ENCODE measurements around the gene MYO15A. TPM values are rescaled to one million over a fixed set of nuclear protein-coding genes. Genes with fewer than 3 reads are reported as not detected.

The MYO15A gene
- polyA plus RNA-seq, 1 donor (not counting 4 experiments of a cell fraction or from before 2014, with no cell fraction given): 0.20 TPM

- FAIRE-seq (no peak), DNase-seq (ENCODE audit: low read depth, low spot score) (no peak)
- H4K20me1 ChIP-seq (ENCODE audit: control insufficient read depth, extremely low read depth, insufficient read depth, low read length): no peaks in the 10 kb centered on the region
- no peaks in the 10 kb centered on the region for H3K36me3 ChIP-seq (ENCODE audit: control insufficient read depth in 2 of 2, extremely low read depth in 1 of 2, insufficient read depth in 2 of 2, low read length in 2 of 2)
- H3K9me1 ChIP-seq (ENCODE audit: control insufficient read depth, extremely low read depth, insufficient read depth, low read length): no peaks in the 10 kb centered on the region
- no peaks in the 10 kb centered on the region for H3K4me1 ChIP-seq (ENCODE audit: control insufficient read depth, extremely low read depth, insufficient read depth, low read length)
- H3K4me3 ChIP-seq (ENCODE audit: control insufficient read depth in 2 of 3, extremely low read depth in 1 of 3, insufficient read depth in 2 of 3, low read depth in 1 of 3, low read length in 3 of 3): no peak overlapping the region
- no peak overlapping the region for H3K4me2 ChIP-seq (ENCODE audit: control insufficient read depth, extremely low read depth, insufficient read depth, low read depth, low read length)
- no peak for TF ChIP-seq EZH2 (IDR thresholded peaks at IDR 0.05; ENCODE audit: low read length)
- no peak for TF ChIP-seq CTCF (optimal IDR thresholded peaks at IDR 0.05 in 1 of 3, IDR thresholded peaks at IDR 0.05 in 1 of 3, conservative IDR thresholded peaks at IDR 0.05 in 1 of 3; ENCODE audit: extremely low read depth in 1 of 3, insufficient read depth in 2 of 3, low read length in 3 of 3)
- H3K27ac ChIP-seq (ENCODE audit: control insufficient read depth, insufficient read depth, low read length): no peak overlapping the region
- dilution Hi-C loops (cut with MboI; ENCODE audit: extremely low pct_ligation_motif_present, low sequenced_read_pairs): no loop called here
- no peaks in the 10 kb centered on the region for H3K79me2 ChIP-seq (ENCODE audit: control insufficient read depth, insufficient read depth, low read length)
- H3K9me3 ChIP-seq (ENCODE audit: control insufficient read depth, low read depth, low read length): no peaks in the 10 kb centered on the region
- H3K27me3 ChIP-seq (ENCODE audit: control insufficient read depth, extremely low read depth, insufficient read depth, low read length): peaks cover 4% of the 10 kb centered on the region
- no peak overlapping the region for H3K9ac ChIP-seq (ENCODE audit: control insufficient read depth, extremely low read depth, insufficient read depth, low read length)
- no peak overlapping the region for H2AFZ ChIP-seq (ENCODE audit: control insufficient read depth, low read length)
Observed at GRCh38 chr17:18146259-18146658, 37.7 kb downstream of the MYO15A start.

GRCh38 chr17:18146980-18147379 is 38.4 kb downstream of the MYO15A start:
- Histone ChIP-seq H3K9me1 (ENCODE audit: control insufficient read depth, extremely low read depth, insufficient read depth, low read length) (no peaks in the 10 kb centered on the region), H3K36me3 (ENCODE audit: control insufficient read depth in 2 of 2, extremely low read depth in 1 of 2, insufficient read depth in 2 of 2, low read length in 2 of 2) (no peaks in the 10 kb centered on the region), H3K27me3 (ENCODE audit: control insufficient read depth, extremely low read depth, insufficient read depth, low read length) (peaks cover 4% of the 10 kb centered on the region), H2AFZ (ENCODE audit: control insufficient read depth, low read length) (no peak overlapping the region), H4K20me1 (ENCODE audit: control insufficient read depth, extremely low read depth, insufficient read depth, low read length) (no peaks in the 10 kb centered on the region), H3K4me3 (ENCODE audit: control insufficient read depth in 2 of 3, extremely low read depth in 1 of 3, insufficient read depth in 2 of 3, low read depth in 1 of 3, low read length in 3 of 3) (no peak overlapping the region), H3K4me1 (ENCODE audit: control insufficient read depth, extremely low read depth, insufficient read depth, low read length) (no peaks in the 10 kb centered on the region), H3K79me2 (ENCODE audit: control insufficient read depth, insufficient read depth, low read length) (no peaks in the 10 kb centered on the region), H3K27ac (ENCODE audit: control insufficient read depth, insufficient read depth, low read length) (no peak overlapping the region), H3K9me3 (ENCODE audit: control insufficient read depth, low read depth, low read length) (no peaks in the 10 kb centered on the region), H3K9ac (ENCODE audit: control insufficient read depth, extremely low read depth, insufficient read depth, low read length) (no peak overlapping the region), H3K4me2 (ENCODE audit: control insufficient read depth, extremely low read depth, insufficient read depth, low read depth, low read length) (no peak overlapping the region)
- dilution Hi-C loops (cut with MboI; ENCODE audit: extremely low pct_ligation_motif_present, low sequenced_read_pairs): no loop called here
- no peak for TF ChIP-seq CTCF (optimal IDR thresholded peaks at IDR 0.05 in 1 of 3, IDR thresholded peaks at IDR 0.05 in 1 of 3, conservative IDR thresholded peaks at IDR 0.05 in 1 of 3; ENCODE audit: extremely low read depth in 1 of 3, insufficient read depth in 2 of 3, low read length in 3 of 3)
- TF ChIP-seq EZH2 (IDR thresholded peaks at IDR 0.05; ENCODE audit: low read length): no peak
- FAIRE-seq: no peak
- DNase-seq (ENCODE audit: low read depth, low spot score): no peak

All from keratinocyte (primary cell).